HG03060 (cell line): ENCODE results near the gene PARM1.

Source experiments
- ATAC-seq: cut with Tn5 transposase; IDR thresholded peaks from one replicate; pipeline ENCODE4 v1.9.1; 2021; ENCODE audit warnings: low read depth, moderate number of reproducible peaks; ENCODE audit not compliant: unreplicated experiment

PARM1 gene, protein sequence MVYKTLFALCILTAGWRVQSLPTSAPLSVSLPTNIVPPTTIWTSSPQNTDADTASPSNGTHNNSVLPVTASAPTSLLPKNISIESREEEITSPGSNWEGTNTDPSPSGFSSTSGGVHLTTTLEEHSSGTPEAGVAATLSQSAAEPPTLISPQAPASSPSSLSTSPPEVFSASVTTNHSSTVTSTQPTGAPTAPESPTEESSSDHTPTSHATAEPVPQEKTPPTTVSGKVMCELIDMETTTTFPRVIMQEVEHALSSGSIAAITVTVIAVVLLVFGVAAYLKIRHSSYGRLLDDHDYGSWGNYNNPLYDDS

DNA sequence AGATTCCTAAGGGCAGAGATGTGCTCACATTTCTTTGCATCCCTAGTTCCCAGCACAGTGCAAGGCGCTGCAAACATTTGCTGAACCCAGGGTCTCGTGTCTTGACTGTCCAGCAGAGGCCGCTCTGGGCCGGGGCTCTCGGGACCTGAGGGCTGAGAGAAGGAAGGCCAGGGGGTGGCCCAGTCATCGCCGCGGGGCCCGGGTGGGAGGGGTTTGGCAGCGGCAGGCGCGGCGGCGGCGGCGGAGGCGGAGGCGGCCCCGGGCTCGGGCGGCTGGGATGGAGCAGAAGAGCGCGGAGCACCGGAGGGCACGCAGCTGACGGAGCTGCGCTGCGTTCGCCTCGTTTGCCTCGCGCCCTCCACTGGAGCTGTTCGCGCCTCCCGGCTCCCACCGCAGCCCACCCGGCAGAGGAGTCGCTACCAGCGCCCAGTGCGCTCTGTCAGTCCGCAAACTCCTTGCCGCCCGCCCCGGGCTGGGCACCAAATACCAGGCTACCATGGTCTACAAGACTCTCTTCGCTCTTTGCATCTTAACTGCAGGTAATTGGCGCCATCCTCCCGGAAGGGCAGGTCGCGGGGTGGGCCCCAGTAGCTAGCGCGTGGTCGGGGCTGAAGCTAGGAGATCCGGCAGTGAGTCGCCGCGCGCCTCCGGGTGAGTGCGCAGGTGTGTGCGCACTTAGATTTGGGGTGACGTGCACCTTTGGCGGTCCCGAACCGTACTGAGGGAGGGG lies at the start of gene PARM1:
Gene PARM1, plus strand, starts transcription at position 285 of the 730 bp plus-strand sequence. Its CDS starts 212 bp downstream, at position 497.
- peak; percentile 40 for ATAC-seq

GRCh38 chr4:74884266-74884665 lies 48.6 kb upstream of the PARM1 start:
- no peak for ATAC-seq

- ATAC-seq: no peak
Observed at GRCh38 chr4:74886484-74886883, 46.4 kb upstream of the PARM1 start.

GRCh38 chr4:74890341-74890740 lies 42.6 kb upstream of the PARM1 start:
- no peak for ATAC-seq

DNA sequence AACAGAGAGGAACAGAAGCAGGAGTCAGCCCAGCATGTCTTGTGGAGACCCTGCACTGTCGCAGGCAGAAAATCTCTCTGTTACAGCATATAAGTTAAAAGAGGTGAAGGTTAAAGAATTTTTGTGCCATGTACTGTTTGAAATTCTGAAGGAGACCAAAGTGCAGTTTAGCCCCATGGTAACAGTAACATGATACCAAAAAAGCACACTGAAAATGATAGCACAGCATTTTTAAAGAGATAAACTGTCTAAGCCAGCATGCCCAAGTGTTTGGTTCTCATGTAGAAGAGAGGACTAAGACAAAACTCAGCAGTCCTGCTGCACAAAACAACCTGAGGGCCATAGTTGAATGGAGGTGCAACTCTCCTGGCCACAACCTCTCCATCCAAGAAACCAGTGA lies 41.9 kb upstream of the PARM1 start:
- no peak for ATAC-seq

- no peak for ATAC-seq
Observed at GRCh38 chr4:74893171-74893570, 39.7 kb upstream of the PARM1 start.

DNA sequence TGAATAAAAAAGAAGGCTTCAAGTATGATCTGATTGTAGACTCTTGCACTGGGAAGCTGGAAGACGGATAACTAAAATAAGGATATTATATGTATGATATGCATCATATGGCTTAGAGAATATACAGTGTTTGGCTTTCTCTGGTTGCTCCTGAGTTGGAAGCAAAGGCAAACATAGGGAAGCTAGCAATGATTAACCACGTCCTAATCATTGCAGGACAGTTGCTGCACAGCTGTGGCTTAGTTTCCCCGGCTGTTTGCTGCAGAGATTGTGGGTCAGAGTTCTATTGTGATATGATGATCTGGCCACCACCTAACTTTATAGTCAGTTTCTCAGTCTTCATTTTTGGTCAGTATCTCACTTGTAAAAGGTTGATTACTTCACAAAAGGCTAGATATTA lies 36.3 kb upstream of the PARM1 start:
- ATAC-seq: no peak

DNA sequence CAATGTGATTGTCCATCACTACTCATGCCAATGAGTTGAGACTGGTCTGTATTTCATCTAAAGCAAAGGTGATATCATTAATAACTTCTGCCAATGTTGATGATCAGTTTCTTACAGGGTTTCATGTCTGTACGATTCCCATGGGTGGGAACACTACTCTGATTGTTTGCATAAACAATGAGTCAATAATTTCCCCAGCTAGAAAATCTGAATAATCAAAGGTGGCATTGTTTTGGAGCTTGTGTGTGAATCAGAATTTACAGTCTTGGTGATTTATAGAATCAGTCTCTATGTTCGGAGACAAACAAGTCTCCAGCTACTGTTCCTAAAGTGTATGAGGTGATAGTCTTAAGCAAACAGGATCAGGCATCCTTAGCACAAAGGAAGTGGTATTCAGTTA lies 35.5 kb upstream of the PARM1 start:
- ATAC-seq: no peak

DNA sequence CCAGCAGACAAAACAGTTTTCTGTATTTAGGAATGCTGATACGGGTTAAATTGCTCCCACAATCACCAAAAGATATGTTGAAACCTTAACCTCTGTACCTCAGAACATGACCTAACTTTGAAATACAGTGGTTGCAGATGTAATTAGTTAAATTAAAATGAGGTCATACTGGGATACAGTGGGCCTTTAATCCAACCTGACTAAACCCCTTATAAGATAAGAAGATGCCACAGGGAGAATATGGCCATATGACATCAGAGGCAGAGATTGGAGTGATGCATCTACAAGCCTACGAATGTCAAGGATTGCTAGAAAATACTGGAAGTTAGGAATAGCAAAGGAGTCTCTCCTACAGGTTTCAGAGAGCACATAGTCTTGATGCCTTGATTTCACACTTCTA lies 32.1 kb upstream of the PARM1 start:
- ATAC-seq: no peak

GRCh38 chr4:74904509-74905065 lies 28.3 kb upstream of the PARM1 start:
- ATAC-seq: no peak

DNA sequence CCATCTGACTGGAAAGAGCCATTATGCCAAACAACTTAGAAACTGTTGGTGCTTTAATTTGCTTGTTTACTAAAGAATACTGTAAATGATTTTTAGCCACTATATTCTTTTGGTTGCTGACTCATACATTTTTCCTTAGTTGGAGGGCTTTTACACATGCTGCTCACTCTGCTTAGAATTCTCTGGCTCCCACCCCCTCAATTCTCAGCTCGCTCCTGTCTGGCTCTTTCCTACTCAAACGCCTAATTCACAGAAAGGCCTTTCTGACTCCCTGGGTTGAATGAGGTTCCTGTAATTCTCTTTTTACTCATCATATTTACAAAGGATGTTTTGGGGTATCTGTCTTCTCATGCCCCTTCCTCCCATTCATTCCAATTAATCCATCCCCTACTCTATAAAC lies 26.1 kb upstream of the PARM1 start:
- ATAC-seq: no peak

- peak; percentile 64 for ATAC-seq
Observed at GRCh38 chr4:74919783-74920182, 13.1 kb upstream of the PARM1 start.

GRCh38 chr4:74920704-74921103 lies 12.2 kb upstream of the PARM1 start:
- ATAC-seq: no peak

DNA sequence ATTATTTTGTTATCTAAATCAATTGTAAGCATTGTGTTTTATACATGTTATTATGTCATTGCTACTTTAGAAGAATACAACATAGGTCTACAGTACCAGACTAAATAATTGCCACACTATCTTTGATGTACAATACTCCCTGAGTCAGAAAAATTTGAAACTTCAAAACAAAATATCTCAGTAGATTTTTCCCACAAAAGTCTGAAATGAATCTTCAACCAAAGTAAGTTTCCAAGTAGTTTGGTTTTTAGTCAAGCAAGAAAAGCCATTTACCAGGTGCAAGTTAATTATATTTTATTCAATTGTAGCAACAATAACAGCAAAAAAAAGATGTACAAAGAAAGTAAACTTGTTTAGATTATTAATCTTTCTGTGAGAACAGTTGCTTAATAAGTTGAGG lies 11.4 kb upstream of the PARM1 start:
- ATAC-seq: no peak

DNA sequence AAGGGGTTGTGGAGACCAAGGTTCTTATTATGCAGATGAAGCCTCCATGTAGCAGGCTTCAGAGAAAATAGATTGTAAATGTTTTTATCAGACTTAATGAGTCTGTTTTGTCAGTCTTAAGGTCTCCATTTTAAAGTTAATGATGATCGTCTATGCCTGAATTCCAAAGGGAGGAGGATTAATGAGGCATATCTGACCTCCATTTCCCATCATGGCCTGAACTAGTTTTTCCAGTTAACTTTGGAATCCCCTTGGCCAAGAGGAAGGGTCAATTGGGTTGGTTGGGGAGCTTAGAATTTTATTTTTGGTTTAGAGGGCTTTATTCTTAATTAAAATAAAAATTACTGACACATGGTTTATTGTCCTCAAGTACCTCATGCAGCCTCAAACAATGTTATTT lies 6.9 kb upstream of the PARM1 start:
- no peak for ATAC-seq

DNA sequence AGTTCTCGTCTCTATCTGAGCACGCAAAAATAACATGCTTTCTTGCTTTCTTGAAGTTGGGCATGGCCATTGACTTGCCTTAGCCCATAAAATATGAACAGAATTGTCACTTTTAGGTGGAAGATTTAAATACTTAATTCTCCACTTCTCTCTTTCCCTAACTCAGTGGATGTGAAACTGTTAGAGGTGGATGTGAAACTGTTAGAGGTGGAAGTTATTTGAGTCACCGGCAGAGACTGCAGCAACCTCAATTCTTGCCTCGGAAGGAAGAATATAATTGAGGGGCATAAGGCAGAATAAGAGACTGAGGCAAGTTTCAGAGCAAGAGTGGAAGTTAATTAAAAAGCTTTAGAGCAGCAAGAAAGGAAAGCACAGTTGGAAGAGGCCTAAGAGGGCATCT lies 2.8 kb upstream of the PARM1 start:
- ATAC-seq: peak; percentile 43

- no peak for ATAC-seq
Observed at GRCh38 chr4:74931376-74931775, 1.5 kb upstream of the PARM1 start.

GRCh38 chr4:74932010-74932409 lies 906 bp upstream of the PARM1 start:
- ATAC-seq: no peak

DNA sequence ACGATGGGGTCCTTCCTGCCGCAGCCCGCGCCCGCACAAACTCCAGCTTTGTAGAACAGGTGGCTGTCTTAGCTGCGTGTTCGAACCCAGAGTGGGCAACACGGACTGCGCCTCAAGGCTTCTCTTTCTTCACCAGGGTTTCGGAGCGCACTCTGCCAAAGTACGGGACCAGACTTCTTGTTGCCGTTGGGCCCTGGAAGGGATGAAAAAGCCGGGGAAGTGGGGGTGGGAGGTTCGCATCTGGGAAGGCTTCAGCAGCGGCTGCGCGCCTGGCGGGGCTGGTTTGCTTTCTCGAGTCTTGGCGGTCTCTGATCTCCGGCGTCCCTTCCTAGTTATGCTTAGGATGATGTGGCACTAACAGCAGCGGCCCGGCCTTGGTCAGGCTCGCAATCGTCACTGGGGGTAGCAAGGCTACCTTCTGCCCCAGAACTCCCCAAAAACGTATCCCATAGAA lies 673 bp downstream of the PARM1 start:
- ATAC-seq: no peak

GRCh38 chr4:74934016-74934831 lies 1.3 kb downstream of the PARM1 start:
- no peak for ATAC-seq

DNA sequence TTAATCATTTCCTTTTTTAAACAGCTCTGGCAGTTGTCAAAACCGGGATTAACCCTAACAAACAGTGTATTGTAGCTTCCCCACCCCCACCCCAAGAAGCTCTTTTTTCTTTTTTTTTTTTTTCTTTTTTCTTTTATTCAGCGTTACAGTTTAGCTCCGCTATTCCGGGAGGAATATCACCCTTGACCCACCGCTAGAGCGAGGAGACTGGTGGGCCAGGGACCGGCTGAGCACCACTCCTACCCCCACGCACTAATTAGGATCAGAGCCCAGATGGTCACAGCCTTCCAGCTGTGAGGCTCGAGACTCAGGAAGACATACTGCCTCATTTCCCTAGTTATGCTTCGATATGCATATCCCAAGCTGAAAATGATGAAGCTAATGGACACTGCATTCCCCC lies 2.0 kb downstream of the PARM1 start:
- no peak for ATAC-seq
